HL-60 (cell line): ENCODE results near the gene SLC29A3.

Source experiments
- GABPA ChIP-seq: IDR thresholded peaks from 2 replicates; pipeline ENCODE4 v1.6.1; 2012; ENCODE audit warnings: low read depth
- POLR2AphosphoS5 ChIP-seq: IDR thresholded peaks from 2 replicates; pipeline ENCODE4 v1.6.1; 2012; ENCODE audit warnings: low read depth
- SPI1 ChIP-seq: IDR thresholded peaks from 2 replicates; pipeline ENCODE4 v1.6.1; 2012; ENCODE audit warnings: low read depth, mild to moderate bottlenecking, borderline replicate concordance
- TF ChIP-seq, protein P1 (sequence below): IDR thresholded peaks from one replicate; pipeline ENCODE4 v1.5.1; 2011; ENCODE audit warnings: low read length, control low read depth, inconsistent platforms; ENCODE audit not compliant: insufficient read depth

DNA sequence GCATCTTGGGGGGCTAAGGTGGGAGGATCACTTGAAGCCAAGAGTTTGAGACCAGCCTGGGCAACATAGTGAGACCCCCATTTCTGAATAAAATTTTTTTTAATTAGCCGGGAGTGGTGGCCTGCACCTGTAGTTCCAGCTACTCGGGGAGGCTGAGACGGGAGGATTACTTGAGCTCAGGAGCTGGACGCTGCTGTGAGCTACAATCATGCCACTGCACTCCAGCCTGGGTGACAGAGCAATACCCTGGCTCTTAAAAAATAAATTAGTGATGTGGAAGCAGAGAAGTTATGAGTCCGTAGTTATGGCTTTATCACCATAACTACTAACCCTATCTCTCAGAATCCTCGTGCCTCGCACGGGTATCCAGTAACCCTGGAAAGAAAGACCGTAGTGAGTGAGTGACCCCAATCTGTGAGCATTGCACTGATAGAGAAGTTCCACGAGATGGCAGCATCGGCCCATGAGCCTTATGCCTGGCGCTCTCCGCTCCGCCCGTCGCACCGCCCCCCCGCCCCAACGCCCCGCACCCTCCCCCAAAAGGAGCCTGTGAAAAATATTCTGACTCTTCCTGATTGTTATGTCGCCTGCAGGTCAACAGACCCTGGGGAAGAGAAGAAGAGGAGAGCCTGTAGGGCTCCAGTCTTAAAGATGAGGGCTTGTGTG, 4.9 kb upstream of the SLC29A3 start:
- TF ChIP-seq, protein P1, sequence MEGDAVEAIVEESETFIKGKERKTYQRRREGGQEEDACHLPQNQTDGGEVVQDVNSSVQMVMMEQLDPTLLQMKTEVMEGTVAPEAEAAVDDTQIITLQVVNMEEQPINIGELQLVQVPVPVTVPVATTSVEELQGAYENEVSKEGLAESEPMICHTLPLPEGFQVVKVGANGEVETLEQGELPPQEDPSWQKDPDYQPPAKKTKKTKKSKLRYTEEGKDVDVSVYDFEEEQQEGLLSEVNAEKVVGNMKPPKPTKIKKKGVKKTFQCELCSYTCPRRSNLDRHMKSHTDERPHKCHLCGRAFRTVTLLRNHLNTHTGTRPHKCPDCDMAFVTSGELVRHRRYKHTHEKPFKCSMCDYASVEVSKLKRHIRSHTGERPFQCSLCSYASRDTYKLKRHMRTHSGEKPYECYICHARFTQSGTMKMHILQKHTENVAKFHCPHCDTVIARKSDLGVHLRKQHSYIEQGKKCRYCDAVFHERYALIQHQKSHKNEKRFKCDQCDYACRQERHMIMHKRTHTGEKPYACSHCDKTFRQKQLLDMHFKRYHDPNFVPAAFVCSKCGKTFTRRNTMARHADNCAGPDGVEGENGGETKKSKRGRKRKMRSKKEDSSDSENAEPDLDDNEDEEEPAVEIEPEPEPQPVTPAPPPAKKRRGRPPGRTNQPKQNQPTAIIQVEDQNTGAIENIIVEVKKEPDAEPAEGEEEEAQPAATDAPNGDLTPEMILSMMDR = peak; percentile 75
- TF ChIP-seq POLR2AphosphoS5 = no peak
- TF ChIP-seq SPI1 = no peak
- no peak for TF ChIP-seq GABPA
